CD14-positive monocyte (primary cell): Measurements from ENCODE around the gene VAMP5. TPM values are rescaled to one million over a fixed set of nuclear protein-coding genes. Genes with fewer than 3 reads are reported as not detected.
A peak's percentile ranks its signal among the peaks of the same experiment; 100 is the strongest.

ENCODE experiments used
- DNase-seq, 3 donors: peaks; one replicate each; pipeline ENCODE4 v3.0.0-alpha.2; 2011 to 2022
- H2AFZ ChIP-seq: 2 replicates; pipeline ENCODE4 v1.6.0; 2012; ENCODE audit warnings: mild to moderate bottlenecking, low read depth, low read length, inconsistent platforms; ENCODE audit not compliant: insufficient read depth, poor library complexity, severe bottlenecking
- H3K27ac ChIP-seq, 2 donors: 1 replicate in 1 of 2; 2 replicates in 1 of 2; pipeline ENCODE4 v1.5.1; 2012 to 2013; ENCODE audit warnings: low read length in 2 of 2, control low read depth in 1 of 2, inconsistent platforms in 1 of 2, low read depth in 1 of 2, mild to moderate bottlenecking in 1 of 2
- H3K27me3 ChIP-seq, 2 donors: one replicate each; pipeline versions ENCODE4 v1.6.0 to v1.6.1; 2011 to 2013; ENCODE audit warnings: low read length in 2 of 2; ENCODE audit not compliant: control insufficient read depth in 2 of 2, insufficient read depth in 2 of 2
- H3K36me3 ChIP-seq, 2 donors: replicated peaks in 1 of 2; 1 replicate in 1 of 2; 2 replicates in 1 of 2; pipeline versions ENCODE4 v1.5.1 to v1.6.1; 2012 to 2013; ENCODE audit warnings: low read length in 2 of 2, control low read depth in 1 of 2, inconsistent platforms in 1 of 2, mild to moderate bottlenecking in 1 of 2; ENCODE audit not compliant: insufficient read depth in 2 of 2, control insufficient read depth in 1 of 2
- H3K4me1 ChIP-seq, 2 donors: 1 replicate in 1 of 2; 2 replicates in 1 of 2; pipeline versions ENCODE4 v1.5.1 to v1.6.1; 2012 to 2013; ENCODE audit warnings: low read length in 2 of 2, control low read depth in 1 of 2, inconsistent platforms in 1 of 2, mild to moderate bottlenecking in 1 of 2, moderate library complexity in 1 of 2; ENCODE audit not compliant: insufficient read depth in 2 of 2, control insufficient read depth in 1 of 2
- H3K4me2 ChIP-seq: replicated peaks from 2 replicates; pipeline ENCODE3; 2012; ENCODE audit warnings: low read length, moderate library complexity, mild to moderate bottlenecking; ENCODE audit not compliant: poor library complexity, severe bottlenecking; ENCODE audit errors: extremely low read depth
- H3K4me3 ChIP-seq, 3 experiments: fragments of 200-600 bp in 1 of 3; sonication (generic) in 1 of 3; replicated peaks in 1 of 3; 1 replicate in 2 of 3; 2 replicates in 1 of 3; pipeline ENCODE4 v1.5.1; 2011 to 2013; ENCODE audit warnings: low read length in 3 of 3, mild to moderate bottlenecking in 3 of 3, control low read depth in 2 of 3, low read depth in 2 of 3, inconsistent platforms in 1 of 3, moderate library complexity in 1 of 3
- H3K79me2 ChIP-seq: 2 replicates; pipeline ENCODE4 v1.6.0; 2012; ENCODE audit warnings: mild to moderate bottlenecking, control low read depth, inconsistent platforms, low read length, moderate library complexity; ENCODE audit not compliant: insufficient read depth
- H3K9ac ChIP-seq: 2 replicates; pipeline ENCODE4 v1.6.0; 2017; ENCODE audit warnings: low read length, mild to moderate bottlenecking; ENCODE audit not compliant: insufficient read depth, poor library complexity, severe bottlenecking
- H3K9me3 ChIP-seq, 2 donors: replicated peaks in 1 of 2; 1 replicate in 1 of 2; 2 replicates in 1 of 2; pipeline versions ENCODE4 v1.5.1 to v1.6.1; 2012 to 2013; ENCODE audit warnings: low read length in 2 of 2, control low read depth in 1 of 2; ENCODE audit not compliant: control insufficient read depth in 1 of 2, insufficient read depth in 1 of 2
- H4K20me1 ChIP-seq: 2 replicates; pipeline ENCODE4 v1.6.0; 2012; ENCODE audit warnings: mild to moderate bottlenecking, low read length, control low read depth, moderate library complexity; ENCODE audit not compliant: insufficient read depth
- H3K27ac Mint-ChIP-seq, 7 donors: one replicate each; pipeline ENCODE4 v1.8.0; 2020; ENCODE audit warnings: mild to moderate bottlenecking in 7 of 7, mixed read lengths in 7 of 7, moderate library complexity in 6 of 7, inconsistent platforms in 2 of 7
- H3K27me3 Mint-ChIP-seq, 3 donors: one replicate each; pipeline ENCODE4 v1.8.0; 2021 to 2022; ENCODE audit warnings: low read depth in 3 of 3, mild to moderate bottlenecking in 3 of 3, mixed read lengths in 3 of 3, moderate library complexity in 3 of 3, inconsistent platforms in 1 of 3
- H3K36me3 Mint-ChIP-seq, 2 donors: one replicate each; pipeline ENCODE4 v1.8.0; 2020; ENCODE audit warnings: mixed read lengths in 2 of 2, inconsistent platforms in 1 of 2, mild to moderate bottlenecking in 1 of 2
- H3K4me1 Mint-ChIP-seq: one replicate; pipeline ENCODE4 v1.8.0; 2020; ENCODE audit warnings: mild to moderate bottlenecking, mixed read lengths
- H3K4me3 Mint-ChIP-seq, 2 donors: one replicate each; pipeline ENCODE4 v1.8.0; 2020; ENCODE audit warnings: mild to moderate bottlenecking in 2 of 2, mixed read lengths in 2 of 2, moderate library complexity in 1 of 2
- H3K9me3 Mint-ChIP-seq, 7 donors: one replicate each; pipeline ENCODE4 v1.8.0; 2020 to 2022; ENCODE audit warnings: mixed read lengths in 7 of 7, mild to moderate bottlenecking in 6 of 7, moderate library complexity in 6 of 7, inconsistent platforms in 2 of 7
- WGBS: methylation state at CpG from one replicate; pipeline ENCODE4 v1.1.5; 2013; ENCODE audit warnings: missing lambda C conversion rate; ENCODE audit not compliant: insufficient coverage; 5-methylcytosine and 5-hydroxymethylcytosine counted together
- intact Hi-C, 2 donors: fragments of 100-400 bp; cut with micrococcal nuclease; formaldehyde crosslinking; loops; one replicate each; pipeline versions ENCODE4 v1.15.0 to v1.15.1; 2023
- polyA plus RNA-seq, 3 donors: library from polyadenylated mRNA; depleted of rRNA in 1 of 3; unstranded in 2 of 3; stranded (reverse) in 1 of 3; fragments of 300-500 nt in 2 of 3; fragments of >200 nt in 1 of 3; fragmentation: Illumina TruSeq in 2 of 3; gene quantifications; 1 replicate in 2 of 3; 2 replicates in 1 of 3; pipeline ENCODE4 v1.2.3, GENCODE V29; 2012 to 2021
- TF ChIP-seq, protein P1 (sequence below): fragments of 200-600 bp; IDR thresholded peaks from one replicate; pipeline ENCODE4 v1.8.0; 2022; ENCODE audit warnings: antibody characterized with exemption, mild to moderate bottlenecking

VAMP5 gene
- polyA plus RNA-seq, 3 donors = 154 to 251 (median 171) TPM

DNA sequence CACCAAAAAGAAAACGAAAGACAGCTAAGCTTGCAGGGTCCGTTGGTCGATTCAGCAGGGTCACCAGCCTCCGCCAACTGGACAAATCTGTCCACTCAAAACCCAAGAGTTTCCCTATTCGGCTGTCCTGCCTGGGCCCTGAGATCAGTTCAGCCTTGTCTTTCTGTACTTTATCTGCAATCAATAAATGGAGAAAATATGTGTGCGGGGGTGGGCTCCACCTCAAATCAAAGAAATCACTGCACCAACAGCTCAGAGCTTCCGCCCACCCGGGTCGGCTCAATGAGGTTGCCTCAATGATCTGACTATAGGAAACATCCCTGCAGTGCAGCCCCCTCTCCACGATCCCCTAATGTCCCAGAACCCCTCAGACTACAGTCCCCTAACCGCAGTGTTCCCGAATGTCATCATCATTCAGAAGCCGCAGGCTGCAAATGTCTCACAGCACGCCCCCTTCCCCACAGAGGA lies 23.4 kb upstream of the VAMP5 start:
- Histone ChIP-seq H3K27me3 (no peaks in the 10 kb centered on the region), H4K20me1 (no peaks in the 10 kb centered on the region), H2AFZ (peak overlapping the region; percentile 97), H3K36me3 (peaks cover 12 to 30% of the 10 kb centered on the region in 2 donors), H3K9me3 (no peaks in the 10 kb centered on the region), H3K4me2 (peak overlapping the region; percentile 93), H3K27ac (peak overlapping the region; percentile 80 to 94), H3K9ac (peak overlapping the region; percentile 80), H3K4me3 (peak overlapping the region; percentile 66 to 99 (median 82)), H3K4me1 (peaks cover 44 to 48% of the 10 kb centered on the region in 2 donors), H3K79me2 (peaks cover 55% of the 10 kb centered on the region)
- Mint-ChIP-seq H3K9me3 (peaks cover 0 to 4% (median 0%) of the 10 kb centered on the region in 7 donors), H3K36me3 (peaks cover 21 to 34% of the 10 kb centered on the region in 2 donors), H3K27ac (peak overlapping the region; percentile 91 to 97 (median 95)), H3K4me1 (peaks cover 45% of the 10 kb centered on the region), H3K27me3 (no peaks in the 10 kb centered on the region), H3K4me3 (peak overlapping the region; percentile 94 to 98)
- intact Hi-C loops = loop anchor here in 1 of 2 donors (5.0 kb wide), 1 partner anchor 41 kb away; the partner anchor contains the start of gene TMEM150A
- TF ChIP-seq, protein P1, sequence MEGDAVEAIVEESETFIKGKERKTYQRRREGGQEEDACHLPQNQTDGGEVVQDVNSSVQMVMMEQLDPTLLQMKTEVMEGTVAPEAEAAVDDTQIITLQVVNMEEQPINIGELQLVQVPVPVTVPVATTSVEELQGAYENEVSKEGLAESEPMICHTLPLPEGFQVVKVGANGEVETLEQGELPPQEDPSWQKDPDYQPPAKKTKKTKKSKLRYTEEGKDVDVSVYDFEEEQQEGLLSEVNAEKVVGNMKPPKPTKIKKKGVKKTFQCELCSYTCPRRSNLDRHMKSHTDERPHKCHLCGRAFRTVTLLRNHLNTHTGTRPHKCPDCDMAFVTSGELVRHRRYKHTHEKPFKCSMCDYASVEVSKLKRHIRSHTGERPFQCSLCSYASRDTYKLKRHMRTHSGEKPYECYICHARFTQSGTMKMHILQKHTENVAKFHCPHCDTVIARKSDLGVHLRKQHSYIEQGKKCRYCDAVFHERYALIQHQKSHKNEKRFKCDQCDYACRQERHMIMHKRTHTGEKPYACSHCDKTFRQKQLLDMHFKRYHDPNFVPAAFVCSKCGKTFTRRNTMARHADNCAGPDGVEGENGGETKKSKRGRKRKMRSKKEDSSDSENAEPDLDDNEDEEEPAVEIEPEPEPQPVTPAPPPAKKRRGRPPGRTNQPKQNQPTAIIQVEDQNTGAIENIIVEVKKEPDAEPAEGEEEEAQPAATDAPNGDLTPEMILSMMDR = no peak
- DNase-seq = no peak
- 14% methylated on average over 8 of the region's 14 CpGs for WGBS

DNA sequence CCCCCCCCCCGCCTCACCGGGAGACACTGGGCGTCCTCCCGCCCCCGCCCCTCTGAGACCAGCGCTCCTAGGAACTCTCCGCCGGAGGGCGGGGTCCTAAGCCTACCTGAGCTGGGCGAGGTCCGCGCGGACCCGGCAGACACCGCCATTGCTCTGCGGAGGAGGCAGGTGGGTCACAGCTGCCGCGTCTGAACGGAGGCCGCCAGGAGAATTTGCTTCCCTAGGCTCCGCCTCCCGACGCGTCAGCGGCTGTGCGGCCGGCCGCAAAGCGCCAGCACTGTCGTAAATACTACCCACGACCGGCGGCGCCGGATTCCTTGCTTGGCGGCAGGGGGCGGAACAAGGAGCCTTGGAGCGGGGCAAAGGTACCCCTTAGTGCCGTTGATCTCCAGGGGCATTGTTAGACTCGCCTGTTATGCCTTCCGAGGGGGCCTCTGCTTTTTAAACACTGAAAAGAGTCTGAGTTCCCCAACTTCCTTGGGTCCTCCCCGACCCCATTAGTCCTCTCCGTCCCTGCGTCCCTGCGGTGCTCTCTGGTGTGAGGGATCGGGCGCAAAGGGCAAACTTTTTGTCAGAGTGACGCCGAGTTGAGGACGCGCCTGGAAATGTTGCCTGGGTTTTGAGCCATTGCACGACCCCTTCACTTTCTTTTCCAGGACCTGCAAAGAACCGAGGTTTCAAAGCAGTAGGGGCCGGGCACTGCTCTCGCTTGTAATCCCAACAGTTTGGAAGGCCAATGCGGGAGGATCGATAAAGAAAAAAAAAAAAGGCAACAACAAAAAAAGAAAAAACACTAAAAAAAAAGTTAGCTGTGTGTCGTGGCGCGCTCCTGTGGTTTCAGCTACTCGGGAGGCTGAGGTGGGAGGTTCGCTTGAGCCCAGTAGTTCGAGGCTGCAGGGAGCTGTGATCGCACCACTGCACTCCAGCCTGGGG lies 22.7 kb upstream of the VAMP5 start, which contains the start of gene GGCX:
Gene GGCX (minus strand): TSS at position 214 of the 933 bp plus-strand sequence. CDS start 65 bp downstream, at position 149.
- Histone ChIP-seq H3K4me1 (peaks cover 44 to 52% of the 10 kb centered on the region in 2 donors), H3K9ac (peak within 1 kb of the TSS; percentile 80), H3K36me3 (peaks cover 7 to 23% of the 10 kb centered on the region in 2 donors), H3K27me3 (no peaks in the 10 kb centered on the region), H4K20me1 (no peaks in the 10 kb centered on the region), H3K4me2 (peak within 1 kb of the TSS; percentile 93), H3K79me2 (peaks cover 48% of the 10 kb centered on the region), H3K4me3 (peak within 1 kb of the TSS; percentile 66 to 99 (median 82)), H2AFZ (peak within 1 kb of the TSS; percentile 97), H3K27ac (peak within 1 kb of the TSS; percentile 80 to 94), H3K9me3 (no peaks in the 10 kb centered on the region)
- intact Hi-C loops = loop anchor here in 1 of 2 donors (5.0 kb wide), 1 partner anchor 41 kb away; the partner anchor contains the start of gene TMEM150A
- Mint-ChIP-seq H3K27me3 (no peaks in the 10 kb centered on the region), H3K4me3 (peak within 1 kb of the TSS; percentile 94 to 99), H3K27ac (peak within 1 kb of the TSS; percentile 91 to 97 (median 95)), H3K4me1 (peaks cover 46% of the 10 kb centered on the region), H3K36me3 (peaks cover 16 to 27% of the 10 kb centered on the region in 2 donors), H3K9me3 (peaks cover 0 to 4% (median 0%) of the 10 kb centered on the region in 7 donors)
- 3% methylated on average over 50 of the region's 64 CpGs for WGBS
- peak; percentile 89 to 91 (median 89) for DNase-seq
- TF ChIP-seq, protein P1 = no peak
